Liver (tissue), 9 donors: ENCODE data around the gene ERMN. TPM values are rescaled to one million over a fixed set of nuclear protein-coding genes. Genes with fewer than 3 reads are reported as not detected.
"Not testable (repeated sequence)": the region's sequence is repeated elsewhere in the genome, so short reads cannot be mapped to it uniquely, and the experiment has no call there.

Experiments used
- DNase-seq: peaks from one replicate; pipeline ENCODE4 v3.0.0-alpha.2; 2017; ENCODE audit warnings: low spot score
- H3K27ac ChIP-seq, 2 donors: one replicate each; pipeline ENCODE4 v1.7.0; 2013; ENCODE audit warnings: inconsistent platforms in 2 of 2, low read length in 2 of 2, control low read depth in 1 of 2, low read depth in 1 of 2, mild to moderate bottlenecking in 1 of 2
- H3K27me3 ChIP-seq, 4 donors: one replicate each; pipeline versions ENCODE4 v1.6.1 to v1.7.0; 2013; ENCODE audit warnings: low read length in 3 of 4, inconsistent platforms in 1 of 4, mild to moderate bottlenecking in 1 of 4, moderate library complexity in 1 of 4; ENCODE audit not compliant: control insufficient read depth in 4 of 4, insufficient read depth in 4 of 4
- H3K36me3 ChIP-seq, 4 donors: one replicate each; pipeline versions ENCODE4 v1.6.1 to v1.7.0; 2013; ENCODE audit warnings: low read length in 3 of 4, mild to moderate bottlenecking in 3 of 4, low read depth in 1 of 4, moderate library complexity in 1 of 4; ENCODE audit not compliant: control insufficient read depth in 4 of 4, insufficient read depth in 3 of 4
- H3K4me1 ChIP-seq, 4 donors: one replicate each; pipeline versions ENCODE4 v1.6.1 to v1.7.0; 2013; ENCODE audit warnings: low read length in 3 of 4, mild to moderate bottlenecking in 3 of 4, moderate library complexity in 1 of 4; ENCODE audit not compliant: control insufficient read depth in 4 of 4, insufficient read depth in 4 of 4
- H3K4me3 ChIP-seq, 3 donors: one replicate each; pipeline versions ENCODE4 v1.6.1 to v1.7.0; 2013; ENCODE audit warnings: low read length in 3 of 3, control low read depth in 1 of 3, low read depth in 1 of 3, mild to moderate bottlenecking in 1 of 3
- H3K9ac ChIP-seq, 2 donors: one replicate each; pipeline ENCODE4 v1.7.0; 2013; ENCODE audit warnings: low read length in 2 of 2, mild to moderate bottlenecking in 2 of 2, moderate library complexity in 2 of 2, control low read depth in 1 of 2, low read depth in 1 of 2
- H3K9me3 ChIP-seq, 4 donors: one replicate each; pipeline versions ENCODE4 v1.6.1 to v1.7.0; 2013; ENCODE audit warnings: low read length in 3 of 4; ENCODE audit not compliant: control insufficient read depth in 4 of 4
- ATF3 ChIP-seq: IDR thresholded peaks from 2 replicates; pipeline ENCODE4 v1.6.1; 2016; ENCODE audit warnings: antibody characterized with exemption
- FOXA1 ChIP-seq: IDR thresholded peaks from 2 replicates; pipeline ENCODE4 v1.6.1; 2016; ENCODE audit warnings: antibody characterized with exemption
- GABPA ChIP-seq, 2 donors: IDR thresholded peaks in 1 of 2; conservative IDR thresholded peaks in 1 of 2; 2 replicates each; pipeline ENCODE4 v1.6.1; 2016; ENCODE audit warnings: antibody characterized with exemption in 2 of 2, mild to moderate bottlenecking in 1 of 2, moderate library complexity in 1 of 2
- HNF4A ChIP-seq, 2 donors: conservative IDR thresholded peaks; 2 replicates each; pipeline ENCODE4 v1.6.1; 2016; ENCODE audit warnings: antibody characterized with exemption in 2 of 2, mild to moderate bottlenecking in 2 of 2
- RAD21 ChIP-seq, 2 donors: IDR thresholded peaks; 2 replicates each; pipeline ENCODE4 v1.6.1; 2016; ENCODE audit warnings: antibody characterized with exemption in 2 of 2, mild to moderate bottlenecking in 2 of 2
- RXRA ChIP-seq, 2 donors: IDR thresholded peaks; 2 replicates each; pipeline ENCODE4 v1.6.1; 2017 to 2018; ENCODE audit warnings: antibody characterized with exemption in 2 of 2, mild to moderate bottlenecking in 1 of 2
- SP1 ChIP-seq: IDR thresholded peaks from 2 replicates; pipeline ENCODE4 v1.6.1; 2018; ENCODE audit warnings: antibody characterized with exemption, mild to moderate bottlenecking
- TAF1 ChIP-seq: conservative IDR thresholded peaks from 2 replicates; pipeline ENCODE4 v1.6.1; 2016; ENCODE audit warnings: antibody characterized with exemption, mild to moderate bottlenecking
- YY1 ChIP-seq: IDR thresholded peaks from 2 replicates; pipeline ENCODE4 v1.6.1; 2016; ENCODE audit warnings: antibody characterized with exemption, mild to moderate bottlenecking
- ZBTB33 ChIP-seq: IDR thresholded peaks from 2 replicates; pipeline ENCODE4 v1.6.1; 2016; ENCODE audit warnings: antibody characterized with exemption
- WGBS: extraction: QIAGEN DNeasy Blood & Tissue Kit; methylation state at CpG from one replicate; pipeline ENCODE4 v1.1.7; 2013; 5-methylcytosine and 5-hydroxymethylcytosine counted together
- polyA plus RNA-seq, 2 donors: library from polyadenylated mRNA; stranded (reverse) in 1 of 2; unstranded in 1 of 2; fragments of 200-250 nt in 1 of 2; fragments of >200 nt in 1 of 2; fragmentation: Nextera tagmentation in 1 of 2; extraction: Ambion mirVana in 1 of 2; gene quantifications; one replicate each; pipeline versions ENCODE4 v1.2.1 to v1.2.3, GENCODE V29; 2013 to 2015
- total RNA-seq, 2 donors: library from RNA; depleted of rRNA; stranded (reverse); fragments of >200 nt; gene quantifications; one replicate each; pipeline ENCODE4 v1.2.3, GENCODE V29; 2014
- TF ChIP-seq, protein P1 (sequence below): IDR thresholded peaks from 2 replicates; pipeline ENCODE4 v1.6.1; 2016; ENCODE audit warnings: antibody characterized with exemption
- donor health status: healthy.
- donor health status: healthy.
- donor health status: healthy.
- donor health status: healthy.
- donor health status: healthy.

Gene ERMN
- total and polyA plus RNA-seq, 4 donors = 0.05 to 0.08 TPM; not detected in 2

- Histone ChIP-seq H3K4me1 (no peaks in the 10 kb centered on the region), H3K9me3 (no peaks in the 10 kb centered on the region), H3K4me3 (no peak overlapping the region), H3K9ac (no peak overlapping the region), H3K36me3 (no peaks in the 10 kb centered on the region), H3K27me3 (no peaks in the 10 kb centered on the region), H3K27ac (no peak overlapping the region)
- TF ChIP-seq, protein P1, sequence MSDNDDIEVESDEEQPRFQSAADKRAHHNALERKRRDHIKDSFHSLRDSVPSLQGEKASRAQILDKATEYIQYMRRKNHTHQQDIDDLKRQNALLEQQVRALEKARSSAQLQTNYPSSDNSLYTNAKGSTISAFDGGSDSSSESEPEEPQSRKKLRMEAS = no peak
- TF ChIP-seq FOXA1 (no peak), TAF1 (no peak), HNF4A (conservative IDR thresholded peaks at IDR 0.05) (no peak), GABPA (IDR thresholded peaks at IDR 0.05 in 1 of 2, conservative IDR thresholded peaks at IDR 0.05 in 1 of 2) (no peak), YY1 (no peak)
- WGBS = 92% methylated on average over 1 of the region's 1 CpG
- DNase-seq = no peak
These were observed 38.5 kb downstream of the ERMN start for GRCh38 chr2:157287160-157287559.

DNA sequence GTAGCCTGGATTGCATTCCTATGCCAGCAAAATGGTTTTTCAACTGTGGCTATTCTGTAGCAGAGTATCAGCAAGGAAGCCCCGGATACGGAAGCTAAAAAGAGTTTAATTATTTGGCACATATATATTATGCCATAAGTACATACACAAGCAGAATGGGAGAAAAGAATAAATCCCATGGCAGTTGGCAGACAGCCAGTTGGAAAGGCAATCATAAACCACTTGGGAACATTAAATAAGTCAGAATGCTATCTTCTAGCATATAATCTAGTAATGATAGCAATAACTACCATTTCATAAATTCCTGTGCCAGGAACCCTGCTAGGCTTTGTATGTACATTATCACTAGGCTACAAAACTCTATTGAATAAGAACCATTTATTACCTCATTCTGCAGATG is 42.2 kb downstream of the ERMN start:
- no peaks in the 10 kb centered on the region for H3K27me3 ChIP-seq
- WGBS = 82% methylated on average over 2 of the region's 2 CpGs
- no peaks in the 10 kb centered on the region for H3K9me3 ChIP-seq
- no peak overlapping the region for H3K27ac ChIP-seq
- no peaks in the 10 kb centered on the region for H3K36me3 ChIP-seq
- no peaks in the 10 kb centered on the region for H3K4me1 ChIP-seq
- no peak for DNase-seq
- TF ChIP-seq RXRA (IDR thresholded peaks at IDR 0.05) = no peak
- TF ChIP-seq GABPA (IDR thresholded peaks at IDR 0.05 in 1 of 2, conservative IDR thresholded peaks at IDR 0.05 in 1 of 2) = no peak
- TF ChIP-seq HNF4A (conservative IDR thresholded peaks at IDR 0.05) = no peak
- TF ChIP-seq SP1 = no peak
- TF ChIP-seq YY1 = no peak
- no peak for TF ChIP-seq ZBTB33
- no peak overlapping the region for H3K9ac ChIP-seq
- no peak overlapping the region for H3K4me3 ChIP-seq

DNA sequence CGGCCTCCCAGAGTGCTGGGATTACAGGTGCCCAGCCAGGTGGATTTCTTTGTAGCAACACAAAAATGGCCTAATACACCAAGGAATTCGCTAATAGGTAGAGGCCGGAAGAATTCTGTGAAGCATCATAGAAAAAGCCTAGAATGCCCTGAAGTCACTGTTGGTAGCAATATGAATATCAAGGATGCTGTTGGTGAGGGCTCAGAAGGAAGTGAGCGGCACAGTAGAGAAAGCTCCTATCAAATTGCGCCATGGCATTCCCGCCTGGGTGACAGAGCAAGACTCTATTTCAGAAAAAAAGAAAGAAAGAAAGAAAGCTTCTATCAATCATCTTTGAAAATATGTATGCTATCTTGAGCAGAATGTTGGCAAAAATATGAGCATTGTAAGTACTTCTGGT is 44.3 kb downstream of the ERMN start:
- DNase-seq = no peak
- no peaks in the 10 kb centered on the region for H3K4me1 ChIP-seq
- no peak overlapping the region for H3K9ac ChIP-seq
- TF ChIP-seq RAD21 (IDR thresholded peaks at IDR 0.05) (no peak), ATF3 (no peak), ZBTB33 (no peak), TAF1 (no peak)
- no peak overlapping the region for H3K4me3 ChIP-seq
- 94% methylated on average over 6 of the region's 6 CpGs for WGBS
- H3K27ac ChIP-seq = no peak overlapping the region
- no peaks in the 10 kb centered on the region for H3K27me3 ChIP-seq
- H3K36me3 ChIP-seq = no peaks in the 10 kb centered on the region
- no peaks in the 10 kb centered on the region for H3K9me3 ChIP-seq

GRCh38 chr2:157279311-157279710 is 46.3 kb downstream of the ERMN start:
- not testable (repeated sequence) for H3K4me3 ChIP-seq, DNase-seq, H3K36me3 ChIP-seq, H3K9me3 ChIP-seq, H3K9ac ChIP-seq, H3K27ac ChIP-seq, H3K27me3 ChIP-seq, H3K4me1 ChIP-seq
- WGBS = 75% methylated on average over 7 of the region's 7 CpGs
